ENCODE results near the gene HIPK1. TPM values are rescaled to one million over a fixed set of nuclear protein-coding genes. Genes with fewer than 3 reads are reported as not detected.

HIPK1 gene
- total RNA-seq, 1 experiment from 2014 or later = 41.5 TPM

DNA sequence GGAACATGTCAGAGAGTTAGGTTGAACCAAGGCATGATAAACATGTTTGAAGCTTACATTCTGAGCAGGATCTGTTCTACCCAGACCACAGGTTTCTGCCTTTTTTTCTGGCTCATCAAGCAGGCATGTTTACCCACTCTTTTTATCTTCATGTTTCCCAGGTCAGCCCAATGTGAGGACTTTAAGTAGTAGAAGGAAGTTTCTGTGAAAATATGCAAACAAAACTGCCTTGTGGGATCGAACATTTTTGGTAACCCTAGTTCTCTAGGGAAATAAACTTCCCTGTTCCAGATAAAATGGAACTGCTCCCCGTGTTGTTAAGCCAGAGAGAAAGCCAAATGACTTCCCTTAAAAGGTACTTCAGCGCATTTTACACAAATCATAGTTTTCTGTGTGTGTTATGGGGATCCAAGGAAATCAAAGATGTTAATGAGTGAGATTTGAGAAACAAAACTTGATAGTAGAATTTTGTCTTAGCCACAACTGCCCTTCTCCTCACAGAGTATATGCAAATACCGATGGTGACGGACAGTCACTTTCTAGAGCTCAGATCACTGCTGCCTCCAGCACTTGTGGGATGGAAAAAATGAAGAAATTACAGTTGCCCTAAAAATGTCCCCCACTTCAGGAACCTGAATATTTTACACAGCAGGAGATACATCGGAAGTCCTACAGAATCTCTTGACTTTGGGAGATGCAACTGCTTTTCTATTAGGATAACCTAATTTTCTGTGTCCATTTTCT lies 765 bp upstream of the HIPK1 start:
- Histone ChIP-seq H3K27ac (ENCODE audit: low read length) (peak overlapping the region; percentile 84), H3K4me3 (ENCODE audit: low read depth in 2 of 2, low read length in 2 of 2) (peak overlapping the region; percentile 85 to 90), H3K4me1 (ENCODE audit: control insufficient read depth, insufficient read depth, low read length) (peaks cover 15% of the 10 kb centered on the region), H3K36me3 (ENCODE audit: control insufficient read depth, insufficient read depth, low read length) (peaks cover 3% of the 10 kb centered on the region; the same call in 1 of the 2 replicates), H3K27me3 (ENCODE audit: control insufficient read depth, insufficient read depth, low read length) (no peaks in the 10 kb centered on the region), H3K9me3 (ENCODE audit: control insufficient read depth, insufficient read depth, low read depth, low read length) (no peaks in the 10 kb centered on the region)
- TF ChIP-seq, protein P1, sequence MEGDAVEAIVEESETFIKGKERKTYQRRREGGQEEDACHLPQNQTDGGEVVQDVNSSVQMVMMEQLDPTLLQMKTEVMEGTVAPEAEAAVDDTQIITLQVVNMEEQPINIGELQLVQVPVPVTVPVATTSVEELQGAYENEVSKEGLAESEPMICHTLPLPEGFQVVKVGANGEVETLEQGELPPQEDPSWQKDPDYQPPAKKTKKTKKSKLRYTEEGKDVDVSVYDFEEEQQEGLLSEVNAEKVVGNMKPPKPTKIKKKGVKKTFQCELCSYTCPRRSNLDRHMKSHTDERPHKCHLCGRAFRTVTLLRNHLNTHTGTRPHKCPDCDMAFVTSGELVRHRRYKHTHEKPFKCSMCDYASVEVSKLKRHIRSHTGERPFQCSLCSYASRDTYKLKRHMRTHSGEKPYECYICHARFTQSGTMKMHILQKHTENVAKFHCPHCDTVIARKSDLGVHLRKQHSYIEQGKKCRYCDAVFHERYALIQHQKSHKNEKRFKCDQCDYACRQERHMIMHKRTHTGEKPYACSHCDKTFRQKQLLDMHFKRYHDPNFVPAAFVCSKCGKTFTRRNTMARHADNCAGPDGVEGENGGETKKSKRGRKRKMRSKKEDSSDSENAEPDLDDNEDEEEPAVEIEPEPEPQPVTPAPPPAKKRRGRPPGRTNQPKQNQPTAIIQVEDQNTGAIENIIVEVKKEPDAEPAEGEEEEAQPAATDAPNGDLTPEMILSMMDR (IDR thresholded peaks at IDR 0.05) = no peak
- TF ChIP-seq TCF7L2 (IDR thresholded peaks at IDR 0.05; ENCODE audit: low read depth, low read length) (no peak), SIN3A (IDR thresholded peaks at IDR 0.05; ENCODE audit: borderline replicate concordance, insufficient read depth, low read depth, low read length) (no peak), POLR2AphosphoS5 (IDR thresholded peaks at IDR 0.05; ENCODE audit: low read depth, low read length) (no peak), REST (IDR thresholded peaks at IDR 0.05; ENCODE audit: insufficient read depth in 1 of 2, low read depth in 2 of 2, low read length in 1 of 2) (no peak)
- ChIA-PET CTCF (no interaction called here), POLR2A (no interaction called here)
- BruUV-seq (replicated peaks) = no TSS peak
- DNase-seq (ENCODE audit: low read depth, low spot score) (no peak), ATAC-seq (no peak)
- in situ Hi-C loops (cut with HindIII; ENCODE audit: low pct_unique_long_range_greater_than_20kb, low sequenced_read_pairs) = no loop called here
- intact Hi-C loops (cut with micrococcal nuclease; ENCODE audit: unreplicated experiment) = no loop called here

DNA sequence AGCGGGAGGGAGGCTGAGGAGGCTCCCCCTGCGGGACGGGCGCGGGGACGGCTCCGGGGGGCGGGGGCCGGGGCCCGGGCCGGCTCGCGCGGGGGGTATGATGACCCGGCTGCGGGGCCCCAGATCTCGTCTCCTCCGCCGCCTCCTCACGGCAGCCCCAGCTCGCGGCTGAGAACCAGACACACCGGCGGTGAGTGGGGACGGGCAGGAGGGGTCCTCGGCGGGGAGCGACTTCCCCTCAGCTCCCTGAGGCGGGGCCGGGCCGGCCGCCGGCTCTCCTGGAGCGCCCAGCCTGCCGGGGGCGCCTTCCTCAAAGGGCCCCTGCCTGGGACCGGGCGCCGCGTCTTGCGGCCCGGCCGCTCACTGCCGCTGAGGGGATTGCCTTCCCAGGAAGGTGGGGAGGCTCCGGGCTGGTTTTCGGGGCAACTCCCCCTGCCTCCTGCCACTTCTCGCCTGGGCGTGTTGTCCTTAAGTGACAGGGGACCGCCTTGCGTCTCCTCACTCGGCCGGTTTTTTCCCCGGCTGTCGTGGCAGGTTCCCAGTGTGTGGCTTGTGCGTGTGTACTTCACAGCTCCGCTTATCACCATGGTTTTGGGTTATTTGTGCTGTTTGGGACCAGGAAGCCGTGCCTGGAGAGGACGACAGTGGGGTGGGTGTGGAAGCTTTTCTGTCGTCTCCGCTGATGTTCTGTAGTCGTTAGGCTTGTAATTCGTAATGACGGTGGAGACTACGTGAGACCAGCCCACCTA lies 800 bp downstream of the HIPK1 start:
- H3K27me3 ChIP-seq (ENCODE audit: control insufficient read depth, insufficient read depth, low read length) = no peaks in the 10 kb centered on the region
- no peaks in the 10 kb centered on the region for H3K9me3 ChIP-seq (ENCODE audit: control insufficient read depth, insufficient read depth, low read depth, low read length)
- DNase-seq (ENCODE audit: low read depth, low spot score) = no peak
- H3K4me1 ChIP-seq (ENCODE audit: control insufficient read depth, insufficient read depth, low read length) = peaks cover 15% of the 10 kb centered on the region
- peak; percentile 68 for ATAC-seq
- BruUV-seq (replicated peaks) = no TSS peak
- peaks cover 3% of the 10 kb centered on the region; the same call in 1 of the 2 replicates for H3K36me3 ChIP-seq (ENCODE audit: control insufficient read depth, insufficient read depth, low read length)
- POLR2A ChIA-PET = interaction anchor here (0.5 to 0.8 kb wide), 4 partner anchors 17 to 248 kb away, joined by 3 to 5 read pairs (median 3); no protein-coding TSS in a partner anchor
- TF ChIP-seq, protein P1 (IDR thresholded peaks at IDR 0.05) = peak; percentile 32
- no peak for TF ChIP-seq SIN3A (IDR thresholded peaks at IDR 0.05; ENCODE audit: borderline replicate concordance, insufficient read depth, low read depth, low read length)
- CTCF ChIA-PET = interaction anchor here (0.6 kb wide), 1 partner anchor 34 kb away, joined by 12 read pairs; no protein-coding TSS in a partner anchor
- intact Hi-C loops (cut with micrococcal nuclease; ENCODE audit: unreplicated experiment) = loop anchor here (2.0 kb wide), 1 partner anchor 25 kb away; the partner anchor contains the start of genes AP4B1 and DCLRE1B
- H3K27ac ChIP-seq (ENCODE audit: low read length) = peak overlapping the region; percentile 71
- H3K4me3 ChIP-seq (ENCODE audit: low read depth in 2 of 2, low read length in 2 of 2) = peak overlapping the region; percentile 72 to 85
- in situ Hi-C loops (cut with HindIII; ENCODE audit: low pct_unique_long_range_greater_than_20kb, low sequenced_read_pairs) = no loop called here

Measured in Panc1 (cell line).